ENCODE measurements around the gene ADAM12.

GRCh38 chr10:126153711-126154628 is 234.3 kb downstream of the ADAM12 start:
- TF ChIP-seq, protein P1, sequence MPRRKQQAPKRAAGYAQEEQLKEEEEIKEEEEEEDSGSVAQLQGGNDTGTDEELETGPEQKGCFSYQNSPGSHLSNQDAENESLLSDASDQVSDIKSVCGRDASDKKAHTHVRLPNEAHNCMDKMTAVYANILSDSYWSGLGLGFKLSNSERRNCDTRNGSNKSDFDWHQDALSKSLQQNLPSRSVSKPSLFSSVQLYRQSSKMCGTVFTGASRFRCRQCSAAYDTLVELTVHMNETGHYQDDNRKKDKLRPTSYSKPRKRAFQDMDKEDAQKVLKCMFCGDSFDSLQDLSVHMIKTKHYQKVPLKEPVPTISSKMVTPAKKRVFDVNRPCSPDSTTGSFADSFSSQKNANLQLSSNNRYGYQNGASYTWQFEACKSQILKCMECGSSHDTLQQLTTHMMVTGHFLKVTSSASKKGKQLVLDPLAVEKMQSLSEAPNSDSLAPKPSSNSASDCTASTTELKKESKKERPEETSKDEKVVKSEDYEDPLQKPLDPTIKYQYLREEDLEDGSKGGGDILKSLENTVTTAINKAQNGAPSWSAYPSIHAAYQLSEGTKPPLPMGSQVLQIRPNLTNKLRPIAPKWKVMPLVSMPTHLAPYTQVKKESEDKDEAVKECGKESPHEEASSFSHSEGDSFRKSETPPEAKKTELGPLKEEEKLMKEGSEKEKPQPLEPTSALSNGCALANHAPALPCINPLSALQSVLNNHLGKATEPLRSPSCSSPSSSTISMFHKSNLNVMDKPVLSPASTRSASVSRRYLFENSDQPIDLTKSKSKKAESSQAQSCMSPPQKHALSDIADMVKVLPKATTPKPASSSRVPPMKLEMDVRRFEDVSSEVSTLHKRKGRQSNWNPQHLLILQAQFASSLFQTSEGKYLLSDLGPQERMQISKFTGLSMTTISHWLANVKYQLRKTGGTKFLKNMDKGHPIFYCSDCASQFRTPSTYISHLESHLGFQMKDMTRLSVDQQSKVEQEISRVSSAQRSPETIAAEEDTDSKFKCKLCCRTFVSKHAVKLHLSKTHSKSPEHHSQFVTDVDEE (CRISPR knock-in tag; IDR thresholded peaks at IDR 0.05): no peak
- no peak for TF ChIP-seq ARNTL (CRISPR knock-in tag; IDR thresholded peaks at IDR 0.05; ENCODE audit: borderline replicate concordance, low read depth)
